ENCODE measurements around the gene SEMA6B. TPM values are rescaled to one million over a fixed set of nuclear protein-coding genes. Genes with fewer than 3 reads are reported as not detected.
A peak's percentile ranks its signal among the peaks of the same experiment; 100 is the strongest.

SEMA6B gene
- total and polyA plus RNA-seq, 4 experiments from 2014 or later: 2.4 to 2.7 TPM; not detected in 2

GRCh38 chr19:4557144-4557970 lies 2.1 kb downstream of the SEMA6B start:
- Histone ChIP-seq H3K9me3 (ENCODE audit: control insufficient read depth in 1 of 2, low read length in 2 of 2) (no peaks in the 10 kb centered on the region), H3K36me3 (ENCODE audit: insufficient read depth, low read length) (no peaks in the 10 kb centered on the region), H3K4me3 (ENCODE audit: low read length in 2 of 2) (no peak overlapping the region), H3K27ac (ENCODE audit: low read depth, low read length) (no peak overlapping the region), H3K4me1 (ENCODE audit: insufficient read depth, low read length) (no peaks in the 10 kb centered on the region), H3K27me3 (ENCODE audit: insufficient read depth, low read length) (no peaks in the 10 kb centered on the region)
- Mint-ChIP-seq H3K4me1 (peaks cover 0 to 5% (median 1%) of the 10 kb centered on the region in 4 donors), H3K4me3 (no peak overlapping the region), H3K27ac (no peak overlapping the region), H3K9me3 (peaks cover 0 to 3% (median 0%) of the 10 kb centered on the region in 8 donors), H3K27me3 (peaks cover 3 to 6% of the 10 kb centered on the region in 2 donors), H3K36me3 (no peaks in the 10 kb centered on the region)
- ChIA-PET POLR2A (ENCODE audit: partially characterized antibody) (no interaction called here), CTCF (ENCODE audit: partially characterized antibody) (interaction anchor here (0.9 kb wide), 1 partner anchor 79 kb away, joined by 5 read pairs; no protein-coding TSS in a partner anchor)
- DNase-seq: no peak
- intact Hi-C loops (cut with micrococcal nuclease): no loop called here

GRCh38 chr19:4556597-4557127 lies 2.8 kb downstream of the SEMA6B start:
- Mint-ChIP-seq H3K36me3 (no peaks in the 10 kb centered on the region), H3K4me3 (no peak overlapping the region), H3K4me1 (peaks cover 0 to 5% (median 1%) of the 10 kb centered on the region in 4 donors), H3K27me3 (peaks cover 6 to 7% of the 10 kb centered on the region in 2 donors), H3K9me3 (peaks cover 0 to 3% (median 0%) of the 10 kb centered on the region in 8 donors), H3K27ac (no peak overlapping the region)
- Histone ChIP-seq H3K4me1 (ENCODE audit: insufficient read depth, low read length) (no peaks in the 10 kb centered on the region), H3K9me3 (ENCODE audit: control insufficient read depth in 1 of 2, low read length in 2 of 2) (no peaks in the 10 kb centered on the region), H3K4me3 (ENCODE audit: low read length in 2 of 2) (no peak overlapping the region), H3K27ac (ENCODE audit: low read depth, low read length) (no peak overlapping the region), H3K27me3 (ENCODE audit: insufficient read depth, low read length) (no peaks in the 10 kb centered on the region), H3K36me3 (ENCODE audit: insufficient read depth, low read length) (no peaks in the 10 kb centered on the region)
- intact Hi-C loops (cut with micrococcal nuclease): no loop called here
- POLR2A ChIA-PET (ENCODE audit: partially characterized antibody): no interaction called here
- CTCF ChIA-PET (ENCODE audit: partially characterized antibody): interaction anchor here (0.9 kb wide), 1 partner anchor 80 kb away, joined by 5 read pairs; no protein-coding TSS in a partner anchor
- DNase-seq: no peak

- H3K27me3 Mint-ChIP-seq: peaks cover 6 to 7% of the 10 kb centered on the region in 2 donors
- H3K4me3 Mint-ChIP-seq: no peak overlapping the region
- peaks cover 0 to 3% (median 0%) of the 10 kb centered on the region in 8 donors for H3K9me3 Mint-ChIP-seq
- Histone ChIP-seq H3K36me3 (ENCODE audit: insufficient read depth, low read length) (no peaks in the 10 kb centered on the region), H3K9me3 (ENCODE audit: control insufficient read depth in 1 of 2, low read length in 2 of 2) (no peaks in the 10 kb centered on the region), H3K27ac (ENCODE audit: low read depth, low read length) (no peak overlapping the region), H3K4me3 (ENCODE audit: low read length in 2 of 2) (no peak overlapping the region), H3K27me3 (ENCODE audit: insufficient read depth, low read length) (no peaks in the 10 kb centered on the region), H3K4me1 (ENCODE audit: insufficient read depth, low read length) (no peaks in the 10 kb centered on the region)
- ChIA-PET CTCF (ENCODE audit: partially characterized antibody) (no interaction called here), POLR2A (ENCODE audit: partially characterized antibody) (no interaction called here)
- H3K36me3 Mint-ChIP-seq: no peaks in the 10 kb centered on the region
- H3K27ac Mint-ChIP-seq: peak overlapping the region in 1 of 7 donors; percentile 30
- intact Hi-C loops (cut with micrococcal nuclease): no loop called here
- DNase-seq: no peak
- peaks cover 0 to 5% (median 1%) of the 10 kb centered on the region in 4 donors for H3K4me1 Mint-ChIP-seq
Observed at GRCh38 chr19:4555657-4556561, 3.6 kb downstream of the SEMA6B start.

DNA sequence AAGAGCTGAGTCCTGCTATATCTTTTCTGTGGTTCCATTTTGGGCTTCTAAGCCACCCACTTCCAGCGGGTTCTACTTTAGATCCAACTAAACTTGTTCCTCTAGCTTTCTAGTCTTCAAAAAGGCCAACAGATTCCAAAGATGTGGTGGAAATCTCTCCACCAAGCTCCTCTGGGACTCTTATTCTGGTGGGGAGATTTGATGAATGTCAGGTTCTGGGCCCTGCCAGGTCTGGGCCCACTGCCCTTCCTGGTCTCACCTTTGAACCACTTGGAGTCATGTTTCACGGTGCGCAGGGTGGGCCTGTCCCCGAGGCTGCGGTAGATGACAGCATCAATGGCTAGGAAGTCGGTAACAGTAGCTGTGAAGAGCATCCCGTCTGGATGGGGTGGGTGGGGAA lies 4.8 kb downstream of the SEMA6B start:
- Mint-ChIP-seq H3K27me3 (peaks cover 9% of the 10 kb centered on the region in 2 donors), H3K4me1 (peaks cover 0 to 5% (median 1%) of the 10 kb centered on the region in 4 donors), H3K36me3 (no peaks in the 10 kb centered on the region), H3K4me3 (no peak overlapping the region), H3K27ac (no peak overlapping the region), H3K9me3 (peaks cover 0 to 3% (median 0%) of the 10 kb centered on the region in 8 donors)
- intact Hi-C loops (cut with micrococcal nuclease): no loop called here
- no peaks in the 10 kb centered on the region for H3K27me3 ChIP-seq (ENCODE audit: insufficient read depth, low read length)
- POLR2A ChIA-PET (ENCODE audit: partially characterized antibody): no interaction called here
- H3K4me1 ChIP-seq (ENCODE audit: insufficient read depth, low read length): no peaks in the 10 kb centered on the region
- H3K9me3 ChIP-seq (ENCODE audit: control insufficient read depth in 1 of 2, low read length in 2 of 2): no peaks in the 10 kb centered on the region
- CTCF ChIA-PET (ENCODE audit: partially characterized antibody): no interaction called here
- H3K4me3 ChIP-seq (ENCODE audit: low read length in 2 of 2): no peak overlapping the region
- no peaks in the 10 kb centered on the region for H3K36me3 ChIP-seq (ENCODE audit: insufficient read depth, low read length)
- DNase-seq: no peak
- no peak overlapping the region for H3K27ac ChIP-seq (ENCODE audit: low read depth, low read length)

- Histone ChIP-seq H3K4me3 (ENCODE audit: low read length in 2 of 2) (no peak overlapping the region), H3K27ac (ENCODE audit: low read depth, low read length) (no peak overlapping the region), H3K4me1 (ENCODE audit: insufficient read depth, low read length) (no peaks in the 10 kb centered on the region), H3K36me3 (ENCODE audit: insufficient read depth, low read length) (no peaks in the 10 kb centered on the region), H3K27me3 (ENCODE audit: insufficient read depth, low read length) (no peaks in the 10 kb centered on the region), H3K9me3 (ENCODE audit: control insufficient read depth in 1 of 2, low read length in 2 of 2) (no peaks in the 10 kb centered on the region)
- peaks cover 0 to 5% (median 1%) of the 10 kb centered on the region in 4 donors for H3K4me1 Mint-ChIP-seq
- peaks cover 7 to 9% of the 10 kb centered on the region in 2 donors for H3K27me3 Mint-ChIP-seq
- no peak for DNase-seq
- ChIA-PET CTCF (ENCODE audit: partially characterized antibody) (no interaction called here), POLR2A (ENCODE audit: partially characterized antibody) (no interaction called here)
- no peak overlapping the region for H3K4me3 Mint-ChIP-seq
- peak overlapping the region in 1 of 7 donors; percentile 50 for H3K27ac Mint-ChIP-seq
- intact Hi-C loops (cut with micrococcal nuclease): no loop called here
- no peaks in the 10 kb centered on the region for H3K36me3 Mint-ChIP-seq
- H3K9me3 Mint-ChIP-seq: peaks cover 0 to 3% (median 0%) of the 10 kb centered on the region in 8 donors
Observed at GRCh38 chr19:4553775-4554174, 5.7 kb downstream of the SEMA6B start.

DNA sequence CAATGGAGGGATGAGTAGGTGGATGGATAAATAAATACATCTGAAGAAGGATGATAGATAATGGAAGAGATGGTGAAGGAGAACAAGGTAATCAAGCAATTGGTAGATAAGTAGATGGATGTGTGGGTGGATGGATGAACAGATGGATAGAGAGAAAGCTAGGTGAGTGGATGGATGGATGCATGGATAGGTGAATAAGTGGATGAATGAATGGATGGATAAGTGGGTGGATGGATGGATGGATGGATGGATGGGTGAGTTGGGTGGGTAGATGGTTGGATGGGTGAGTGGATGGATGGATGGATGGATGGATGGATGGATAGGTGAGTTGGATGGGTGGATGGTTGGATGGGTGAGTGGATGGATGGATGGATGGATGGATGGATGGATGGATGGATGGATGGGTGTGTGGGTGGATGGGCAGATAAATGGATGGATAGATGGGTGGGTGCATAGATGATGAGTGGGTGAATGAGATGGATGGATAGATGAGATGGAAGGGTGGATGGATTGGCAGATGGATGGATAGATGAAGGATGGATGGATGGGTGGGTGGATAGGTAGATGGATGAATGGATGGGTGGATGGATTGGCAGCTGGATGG lies 6.3 kb downstream of the SEMA6B start:
- Mint-ChIP-seq H3K27ac (peak overlapping the region in 2 of 7 donors; percentile 23 to 33), H3K36me3 (no peaks in the 10 kb centered on the region)

More for the DNA sequence above, 6.3 kb downstream of the SEMA6B start:
- intact Hi-C loops (cut with micrococcal nuclease): no loop called here
- Histone ChIP-seq H3K4me3 (ENCODE audit: low read length in 2 of 2) (no peak overlapping the region), H3K36me3 (ENCODE audit: insufficient read depth, low read length) (no peaks in the 10 kb centered on the region), H3K27me3 (ENCODE audit: insufficient read depth, low read length) (no peaks in the 10 kb centered on the region), H3K4me1 (ENCODE audit: insufficient read depth, low read length) (no peaks in the 10 kb centered on the region), H3K9me3 (ENCODE audit: control insufficient read depth in 1 of 2, low read length in 2 of 2) (no peaks in the 10 kb centered on the region), H3K27ac (ENCODE audit: low read depth, low read length) (no peak overlapping the region)
- DNase-seq: no peak
- ChIA-PET POLR2A (ENCODE audit: partially characterized antibody) (no interaction called here), CTCF (ENCODE audit: partially characterized antibody) (no interaction called here)
- H3K27me3 Mint-ChIP-seq: peaks cover 7 to 9% of the 10 kb centered on the region in 2 donors
- no peak overlapping the region for H3K4me3 Mint-ChIP-seq
- H3K4me1 Mint-ChIP-seq: peaks cover 0 to 5% (median 1%) of the 10 kb centered on the region in 4 donors
- H3K9me3 Mint-ChIP-seq: peaks cover 0 to 3% (median 0%) of the 10 kb centered on the region in 8 donors
